ENCODE measurements around the gene FBXO41. TPM values are rescaled to one million over a fixed set of nuclear protein-coding genes. Genes with fewer than 3 reads are reported as not detected.

FBXO41 gene
- total and polyA plus RNA-seq, 10 of the 15 experiments (the other 5 are each of a cell fraction or from before 2014, with no cell fraction given) = 1.9 to 38.9 (median 11.3) TPM

DNA sequence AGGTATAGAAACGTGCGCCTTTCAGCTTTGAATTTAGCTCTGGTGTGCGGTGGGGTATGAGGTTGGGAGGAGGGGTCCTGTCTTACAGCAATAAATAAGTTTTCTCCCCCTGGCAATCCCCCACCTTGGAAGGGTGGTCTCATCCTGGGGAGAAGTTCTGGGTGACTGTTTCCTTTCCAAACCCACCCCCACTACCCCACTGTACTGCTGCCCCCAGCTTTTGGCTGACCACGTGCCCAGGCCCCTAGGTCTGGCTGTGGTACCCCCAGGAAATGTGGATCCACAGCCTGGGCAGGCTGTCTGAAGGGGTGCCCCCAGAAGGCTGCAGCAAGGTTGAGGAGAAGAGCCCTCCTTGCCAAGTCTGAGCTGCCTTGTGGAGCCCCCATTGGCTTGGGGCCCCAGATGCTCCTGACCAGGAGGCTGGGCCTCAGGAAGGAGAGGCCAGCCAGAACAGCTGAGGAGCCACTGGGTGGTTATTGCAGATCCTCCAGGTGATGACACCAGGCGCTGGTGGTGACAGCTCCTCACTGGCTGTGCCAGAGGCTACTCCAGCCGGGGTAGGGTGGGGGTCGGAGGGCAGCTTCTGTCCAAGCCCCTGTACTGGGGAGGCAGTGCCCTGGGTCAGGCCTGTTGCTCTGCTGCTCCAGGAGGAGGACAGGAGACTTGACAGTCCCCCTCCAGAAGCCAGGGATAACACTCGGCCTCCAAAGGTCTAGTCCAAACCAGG, 25.9 kb downstream of the FBXO41 start:
- H3K4me2 ChIP-seq (ENCODE audit: control insufficient read depth, insufficient read depth) = no peak overlapping the region
- no peaks in the 10 kb centered on the region for H3K4me1 ChIP-seq (ENCODE audit: control insufficient read depth, insufficient read depth, low read length)
- H2AFZ ChIP-seq (ENCODE audit: control insufficient read depth, low read depth, low read length) = no peak overlapping the region
- no peaks in the 10 kb centered on the region for H3K27me3 ChIP-seq (replicated peaks in 1 of 2; ENCODE audit: control insufficient read depth in 2 of 2, insufficient read depth in 2 of 2, low read length in 1 of 2)
- in situ Hi-C loops (cut with MboI) (no loop called here), intact Hi-C loops (cut with micrococcal nuclease; ENCODE audit: unreplicated experiment) (no loop called here)
- TF ChIP-seq E4F1 (IDR thresholded peaks at IDR 0.05; ENCODE audit: borderline replicate concordance, partially characterized antibody) (no peak), HDAC2 (IDR thresholded peaks at IDR 0.05) (no peak), ATF7 (IDR thresholded peaks at IDR 0.05; ENCODE audit: low read depth) (no peak), USF1 (IDR thresholded peaks at IDR 0.05; ENCODE audit: borderline replicate concordance, extremely low read length, insufficient read depth, low read depth, low read length) (no peak), E2F4 (IDR thresholded peaks at IDR 0.05; ENCODE audit: low read depth, low read length) (no peak), STAT3 (IDR thresholded peaks at IDR 0.05; ENCODE audit: low read depth, low read length) (no peak), ZNF384 (IDR thresholded peaks at IDR 0.05; ENCODE audit: borderline replicate concordance, low read depth, low read length) (no peak), TARDBP (IDR thresholded peaks at IDR 0.05; ENCODE audit: borderline replicate concordance) (no peak), RCOR1 (conservative IDR thresholded peaks at IDR 0.05; ENCODE audit: low read depth, low read length) (no peak), IRF4 (IDR thresholded peaks at IDR 0.05; ENCODE audit: low read depth, low read length) (no peak), FOS (IDR thresholded peaks at IDR 0.05; ENCODE audit: borderline replicate concordance, extremely low read depth, insufficient read length) (no peak), ZZZ3 (IDR thresholded peaks at IDR 0.05; ENCODE audit: control insufficient read depth, insufficient read length, low read depth) (no peak), POLR2AphosphoS5 (IDR thresholded peaks at IDR 0.05; ENCODE audit: low read length) (no peak), BCL11A (IDR thresholded peaks at IDR 0.05; ENCODE audit: low read depth, low read length) (no peak)
- H3K9me3 ChIP-seq (replicated peaks; ENCODE audit: control insufficient read depth, insufficient read depth, low read length) = no peaks in the 10 kb centered on the region
- ATAC-seq (no peak), DNase-seq (ENCODE audit: low read depth, low spot score) (no peak), FAIRE-seq (no peak)
- H3K36me3 ChIP-seq (ENCODE audit: control insufficient read depth in 2 of 2, insufficient read depth in 2 of 2, low read length in 1 of 2) = peaks cover 13 to 21% of the 10 kb centered on the region in 2 experiments; a peak in 3 of 4 replicates
- no peak overlapping the region for H3K27ac ChIP-seq (ENCODE audit: control insufficient read depth, insufficient read depth)
- 91% methylated on average over 8 of the region's 8 CpGs for WGBS (ENCODE audit: insufficient coverage, insufficient replicate concordance, low lambda C conversion rate, missing lambda C conversion rate)
- H3K4me3 ChIP-seq = no peak overlapping the region
- ChIA-PET SMC1A (ENCODE audit: uncharacterized antibody, unreplicated experiment) (no interaction called here), RAD21 (ENCODE audit: unreplicated experiment) (no interaction called here), CTCF (interaction anchor here (1.0 to 1.8 kb wide), 2 partner anchors 19 to 32 kb away, joined by 3 to 4 read pairs; no protein-coding TSS in a partner anchor), POLR2A (interaction anchor here (0.6 kb wide), 1 partner anchor 18 kb away, joined by 5 read pairs; no protein-coding TSS in a partner anchor)
- no TSS peak for BruUV-seq (replicated peaks)
- no peaks in the 10 kb centered on the region for H4K20me1 ChIP-seq (ENCODE audit: control insufficient read depth, insufficient read depth)
- H3K79me2 ChIP-seq (ENCODE audit: control insufficient read depth, insufficient read depth, low read length) = no peaks in the 10 kb centered on the region
- H3K9ac ChIP-seq (ENCODE audit: control insufficient read depth, insufficient read depth, low read length) = no peak overlapping the region

All from GM12878 (cell line).